NCI-H345 treated with DMSO at 0.1 percent for 48 hours (cell line): ENCODE measurements around the gene TCTA.

Experiments
- DNase-seq: peaks from one replicate; lab custom pipeline; 2025; ENCODE audit not compliant: unreplicated experiment; lab: John Stamatoyannopoulos, UW

TCTA gene

DNA sequence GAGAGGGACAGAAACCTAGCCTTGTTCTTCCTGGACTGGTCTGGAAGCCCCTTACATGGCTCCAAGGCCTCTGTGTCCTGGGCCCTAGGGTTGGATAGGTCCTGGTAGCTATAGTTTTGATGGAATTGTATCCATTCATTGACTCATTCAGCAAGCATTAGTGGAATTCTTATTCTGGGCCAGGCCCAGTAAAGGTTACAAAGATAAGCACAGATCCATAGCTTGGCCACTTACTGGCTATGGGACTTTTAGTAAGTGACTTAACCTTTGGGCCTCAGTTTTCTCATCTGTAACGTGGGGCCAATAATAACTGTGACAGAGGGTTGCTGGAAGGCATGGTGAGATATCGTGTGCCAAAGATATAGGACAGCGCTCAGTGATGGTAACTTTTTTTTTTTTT lies 44.2 kb downstream of the TCTA start:
- DNase-seq, result no peak

DNA sequence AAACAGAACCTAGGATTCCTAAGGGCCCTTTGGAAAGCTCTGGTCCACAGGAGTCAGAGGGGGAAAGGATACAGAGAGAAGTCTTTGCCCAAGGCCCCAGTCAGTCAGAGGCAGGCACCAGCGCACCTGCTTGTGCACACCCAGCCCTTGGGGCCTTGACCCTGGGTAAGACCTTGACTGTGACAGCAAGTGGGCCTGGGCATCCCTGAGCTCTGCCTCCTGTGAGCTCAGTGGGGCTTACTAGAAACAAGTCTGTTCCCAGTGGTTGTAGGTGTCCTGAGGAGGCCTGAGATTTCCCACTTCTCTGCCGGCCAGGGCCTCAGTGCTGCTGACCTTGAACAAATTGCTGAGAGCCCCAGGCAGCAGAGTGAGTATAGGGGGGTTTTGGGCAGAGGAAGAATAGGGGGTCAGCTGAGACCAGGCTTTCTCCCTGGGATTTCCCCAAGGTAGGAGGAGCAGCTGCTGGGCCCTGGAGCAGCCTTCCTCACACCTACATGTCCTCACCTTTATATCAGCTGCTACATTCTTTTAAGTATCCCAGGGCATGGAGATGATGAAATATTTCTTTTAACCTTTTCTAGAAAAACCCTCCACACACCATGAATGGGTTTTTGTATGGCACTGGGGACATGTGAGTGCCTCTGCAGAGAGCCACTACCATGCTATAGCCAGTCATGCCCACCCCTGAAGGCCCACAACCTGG lies 48.1 kb downstream of the TCTA start:
- DNase-seq, result no peak

DNA sequence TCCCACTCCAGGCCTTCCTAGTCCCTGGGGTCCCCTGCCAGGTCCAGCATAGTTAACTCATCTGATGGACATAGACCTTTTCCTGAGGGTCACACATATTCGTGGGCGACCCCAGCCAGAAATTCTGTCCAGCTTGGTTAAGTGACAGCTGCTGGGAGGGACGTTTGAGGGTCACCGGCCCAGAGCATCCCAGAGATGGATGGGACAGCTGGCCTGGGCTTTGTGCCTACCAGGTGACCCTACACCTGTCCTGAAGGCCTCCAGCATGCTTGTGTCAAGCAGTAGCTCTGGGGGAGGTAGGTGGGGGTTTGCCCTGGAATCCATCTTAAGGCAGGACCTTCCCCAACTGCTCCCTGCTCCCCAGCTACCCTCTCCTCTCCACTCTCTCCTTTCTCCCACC lies 48.7 kb downstream of the TCTA start:
- DNase-seq, result no peak

DNA sequence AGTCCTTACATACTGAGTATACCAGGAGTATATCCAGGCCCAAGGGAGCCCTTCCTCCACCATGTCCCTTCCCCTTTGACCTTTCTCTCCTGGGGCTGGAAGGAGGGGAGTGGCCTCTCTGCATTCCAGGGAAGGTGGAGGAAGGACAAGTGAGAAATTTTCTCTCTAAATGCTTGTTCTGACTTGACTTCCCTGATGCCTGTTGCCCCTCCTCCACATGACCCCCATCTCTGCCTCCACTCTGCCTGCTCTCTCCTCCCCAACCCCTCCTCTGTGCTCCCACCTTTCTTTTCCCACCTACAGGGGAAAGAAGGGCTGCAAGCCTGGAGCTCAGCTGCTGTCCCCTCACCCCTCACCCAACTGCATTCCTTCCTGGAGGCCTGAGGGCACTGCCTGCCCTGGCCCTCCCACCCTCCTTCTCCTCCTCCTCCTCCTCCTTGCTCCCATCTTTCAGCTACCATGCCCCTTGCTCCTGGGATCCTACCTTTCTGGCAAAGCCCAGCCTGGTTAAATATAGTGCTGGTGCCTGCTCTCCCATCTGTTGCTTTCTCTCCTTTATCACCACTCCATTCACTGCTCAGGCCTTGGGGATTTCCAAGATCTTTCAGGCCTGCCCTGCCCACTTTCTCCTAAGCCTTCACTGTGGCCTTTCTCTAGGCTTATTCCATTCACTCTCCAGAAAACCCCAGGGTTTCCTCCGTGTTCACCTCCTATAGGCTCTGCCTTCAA lies 49.4 kb downstream of the TCTA start:
- DNase-seq, result no peak

DNA sequence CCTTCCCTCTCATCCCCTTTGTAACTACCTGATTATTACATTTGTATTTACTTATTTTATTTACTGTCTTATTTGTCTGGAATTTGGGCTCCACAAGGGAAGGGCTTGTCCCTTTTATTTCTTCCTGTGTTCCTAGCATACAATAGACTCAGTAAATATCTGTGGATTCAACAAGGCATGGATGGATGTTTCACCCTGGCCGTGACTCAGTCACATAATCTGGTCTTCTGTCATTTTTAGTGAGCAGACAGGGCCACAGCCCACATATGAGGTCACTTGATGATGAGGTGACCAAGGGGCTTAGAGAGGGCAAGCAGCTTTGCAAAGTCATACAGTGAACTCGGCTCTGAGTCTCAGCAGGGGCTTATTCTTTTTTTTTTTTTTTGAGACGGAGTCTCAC lies 50.0 kb downstream of the TCTA start:
- DNase-seq, result no peak

DNA sequence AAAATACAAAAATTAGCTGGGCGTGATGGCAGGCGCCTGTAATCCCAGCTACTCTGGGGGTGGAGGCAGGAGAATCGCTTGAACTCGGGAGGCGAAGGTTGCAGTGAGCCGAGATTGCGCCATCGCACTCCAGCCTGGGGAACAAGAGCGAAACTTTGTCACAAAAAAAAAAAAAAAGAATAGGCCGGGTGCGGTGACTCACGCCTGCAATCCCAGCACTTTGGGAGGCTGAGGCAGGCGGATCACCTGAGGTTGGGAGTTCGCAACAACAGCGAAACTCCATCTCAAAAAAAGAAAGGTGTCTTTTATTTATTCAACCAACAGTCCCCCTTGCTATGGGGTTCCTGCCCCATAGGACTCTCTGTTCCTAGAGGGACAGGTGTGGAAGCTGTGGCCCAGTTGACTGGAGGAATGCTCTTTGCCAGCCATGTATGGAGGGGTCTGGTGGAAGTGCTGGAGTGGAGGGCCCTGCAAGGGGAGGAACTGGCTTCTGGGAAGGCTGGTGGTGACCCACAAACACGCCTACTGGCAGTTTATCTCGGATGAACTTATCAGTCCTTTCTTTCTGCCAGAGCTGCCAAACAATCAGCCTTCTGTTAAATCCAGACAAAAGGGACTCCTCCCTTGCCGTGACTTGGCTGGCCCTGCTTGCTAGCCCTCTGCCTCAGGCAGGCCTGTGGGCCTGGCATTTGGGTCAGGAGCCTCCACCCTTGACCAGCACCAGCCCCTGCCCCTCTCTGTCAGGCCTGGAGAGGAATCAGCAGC lies 53.2 kb downstream of the TCTA start:
- no peak for DNase-seq
